HL-60 (cell line): ENCODE results near the gene CNPY2.
"Not testable (repeated sequence)": the region's sequence is repeated elsewhere in the genome, so short reads cannot be mapped to it uniquely, and the experiment has no call there.

Experiments
- DNase-seq, 2 experiments: peaks; one replicate each; pipeline ENCODE4 v3.0.0-alpha.2; 2010 to 2020; ENCODE audit warnings: low read depth in 1 of 2, low spot score in 1 of 2
- H3K27ac ChIP-seq: fragments of 250-450 bp; sonication (Bioruptor Pico); replicated peaks from 2 replicates; pipeline ENCODE4 v1.5.1; 2020; ENCODE audit warnings: mild to moderate bottlenecking, moderate library complexity
- H3K27me3 ChIP-seq: fragments of 250-450 bp; sonication (Bioruptor Pico); 2 replicates; pipeline ENCODE4 v1.5.1; 2021; ENCODE audit warnings: mild to moderate bottlenecking, moderate library complexity; ENCODE audit not compliant: insufficient read depth, poor library complexity, severe bottlenecking
- H3K4me3 ChIP-seq: replicated peaks from 2 replicates; pipeline ENCODE4 v1.5.1; 2011; ENCODE audit warnings: mild to moderate bottlenecking, control low read depth, low read length; ENCODE audit not compliant: insufficient read depth
- GABPA ChIP-seq: IDR thresholded peaks from 2 replicates; pipeline ENCODE4 v1.6.1; 2012; ENCODE audit warnings: low read depth
- POLR2AphosphoS5 ChIP-seq: IDR thresholded peaks from 2 replicates; pipeline ENCODE4 v1.6.1; 2012; ENCODE audit warnings: low read depth
- SPI1 ChIP-seq: IDR thresholded peaks from 2 replicates; pipeline ENCODE4 v1.6.1; 2012; ENCODE audit warnings: low read depth, mild to moderate bottlenecking, borderline replicate concordance
- TF ChIP-seq, protein P1 (sequence below): IDR thresholded peaks from 2 replicates; pipeline ENCODE4 v1.6.1; 2012; ENCODE audit warnings: low read depth; ENCODE audit not compliant: insufficient replicate concordance
- TF ChIP-seq, protein P2 (sequence below): IDR thresholded peaks from one replicate; pipeline ENCODE4 v1.5.1; 2011; ENCODE audit warnings: low read length, control low read depth, inconsistent platforms; ENCODE audit not compliant: insufficient read depth

Gene CNPY2

DNA sequence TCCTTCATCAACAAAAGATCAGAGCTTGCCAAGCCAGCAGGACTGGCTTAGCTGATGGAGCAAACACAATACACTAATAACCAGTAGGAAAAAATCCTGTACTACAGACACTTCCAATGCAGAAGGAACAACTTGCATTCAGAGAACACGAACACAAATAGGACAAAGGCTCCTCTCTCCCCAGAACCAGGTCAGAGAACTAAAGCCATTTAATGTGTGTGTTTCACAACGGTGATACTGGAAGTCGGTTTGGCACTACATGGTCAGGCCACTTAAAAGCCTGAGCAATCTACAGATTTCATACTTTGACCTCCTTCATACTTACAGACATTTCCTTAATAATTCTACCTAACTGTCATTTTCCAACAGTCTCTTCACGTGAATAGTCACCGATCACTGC is 22.0 kb downstream of the CNPY2 start:
- DNase-seq: no peak
- no peak overlapping the region for H3K4me3 ChIP-seq
- TF ChIP-seq GABPA: no peak
- TF ChIP-seq POLR2AphosphoS5: no peak
- TF ChIP-seq, protein P1, sequence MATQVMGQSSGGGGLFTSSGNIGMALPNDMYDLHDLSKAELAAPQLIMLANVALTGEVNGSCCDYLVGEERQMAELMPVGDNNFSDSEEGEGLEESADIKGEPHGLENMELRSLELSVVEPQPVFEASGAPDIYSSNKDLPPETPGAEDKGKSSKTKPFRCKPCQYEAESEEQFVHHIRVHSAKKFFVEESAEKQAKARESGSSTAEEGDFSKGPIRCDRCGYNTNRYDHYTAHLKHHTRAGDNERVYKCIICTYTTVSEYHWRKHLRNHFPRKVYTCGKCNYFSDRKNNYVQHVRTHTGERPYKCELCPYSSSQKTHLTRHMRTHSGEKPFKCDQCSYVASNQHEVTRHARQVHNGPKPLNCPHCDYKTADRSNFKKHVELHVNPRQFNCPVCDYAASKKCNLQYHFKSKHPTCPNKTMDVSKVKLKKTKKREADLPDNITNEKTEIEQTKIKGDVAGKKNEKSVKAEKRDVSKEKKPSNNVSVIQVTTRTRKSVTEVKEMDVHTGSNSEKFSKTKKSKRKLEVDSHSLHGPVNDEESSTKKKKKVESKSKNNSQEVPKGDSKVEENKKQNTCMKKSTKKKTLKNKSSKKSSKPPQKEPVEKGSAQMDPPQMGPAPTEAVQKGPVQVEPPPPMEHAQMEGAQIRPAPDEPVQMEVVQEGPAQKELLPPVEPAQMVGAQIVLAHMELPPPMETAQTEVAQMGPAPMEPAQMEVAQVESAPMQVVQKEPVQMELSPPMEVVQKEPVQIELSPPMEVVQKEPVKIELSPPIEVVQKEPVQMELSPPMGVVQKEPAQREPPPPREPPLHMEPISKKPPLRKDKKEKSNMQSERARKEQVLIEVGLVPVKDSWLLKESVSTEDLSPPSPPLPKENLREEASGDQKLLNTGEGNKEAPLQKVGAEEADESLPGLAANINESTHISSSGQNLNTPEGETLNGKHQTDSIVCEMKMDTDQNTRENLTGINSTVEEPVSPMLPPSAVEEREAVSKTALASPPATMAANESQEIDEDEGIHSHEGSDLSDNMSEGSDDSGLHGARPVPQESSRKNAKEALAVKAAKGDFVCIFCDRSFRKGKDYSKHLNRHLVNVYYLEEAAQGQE: no peak
- no peak for TF ChIP-seq SPI1
- TF ChIP-seq, protein P2, sequence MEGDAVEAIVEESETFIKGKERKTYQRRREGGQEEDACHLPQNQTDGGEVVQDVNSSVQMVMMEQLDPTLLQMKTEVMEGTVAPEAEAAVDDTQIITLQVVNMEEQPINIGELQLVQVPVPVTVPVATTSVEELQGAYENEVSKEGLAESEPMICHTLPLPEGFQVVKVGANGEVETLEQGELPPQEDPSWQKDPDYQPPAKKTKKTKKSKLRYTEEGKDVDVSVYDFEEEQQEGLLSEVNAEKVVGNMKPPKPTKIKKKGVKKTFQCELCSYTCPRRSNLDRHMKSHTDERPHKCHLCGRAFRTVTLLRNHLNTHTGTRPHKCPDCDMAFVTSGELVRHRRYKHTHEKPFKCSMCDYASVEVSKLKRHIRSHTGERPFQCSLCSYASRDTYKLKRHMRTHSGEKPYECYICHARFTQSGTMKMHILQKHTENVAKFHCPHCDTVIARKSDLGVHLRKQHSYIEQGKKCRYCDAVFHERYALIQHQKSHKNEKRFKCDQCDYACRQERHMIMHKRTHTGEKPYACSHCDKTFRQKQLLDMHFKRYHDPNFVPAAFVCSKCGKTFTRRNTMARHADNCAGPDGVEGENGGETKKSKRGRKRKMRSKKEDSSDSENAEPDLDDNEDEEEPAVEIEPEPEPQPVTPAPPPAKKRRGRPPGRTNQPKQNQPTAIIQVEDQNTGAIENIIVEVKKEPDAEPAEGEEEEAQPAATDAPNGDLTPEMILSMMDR: no peak
- H3K27me3 ChIP-seq: no peaks in the 10 kb centered on the region
- no peak overlapping the region for H3K27ac ChIP-seq

DNA sequence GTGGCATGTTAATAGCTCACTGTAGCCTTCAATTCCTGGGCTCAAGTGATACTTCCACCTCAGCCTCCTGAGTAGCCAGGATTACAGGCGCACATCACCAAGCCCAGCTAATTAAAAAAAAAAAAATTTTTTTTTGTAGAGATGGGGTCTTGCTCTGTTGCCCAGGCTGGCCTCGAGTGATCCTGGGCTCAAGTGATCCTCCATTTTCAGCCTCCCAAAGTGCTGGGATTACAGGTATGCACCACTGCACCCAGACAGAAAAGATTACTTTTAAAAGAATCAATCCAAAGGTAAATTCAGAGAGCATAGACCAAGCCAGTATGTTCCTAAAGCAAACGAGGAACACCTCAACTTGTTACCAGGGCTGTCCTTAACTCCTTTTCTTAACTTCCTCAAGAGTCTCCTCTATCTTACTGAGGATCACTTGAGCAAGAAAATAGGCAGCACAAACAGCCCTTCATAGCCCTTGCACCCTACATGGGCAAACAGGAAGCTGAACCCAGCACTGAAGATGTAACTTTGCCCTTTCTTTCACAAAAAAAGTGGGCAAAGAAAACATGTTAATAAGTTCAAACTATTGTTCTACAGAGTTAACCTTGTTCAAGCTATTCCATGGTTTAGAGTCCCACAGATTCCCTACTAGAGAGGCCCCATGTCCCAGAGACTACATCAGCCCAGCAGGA is 26.9 kb downstream of the CNPY2 start:
- Histone ChIP-seq H3K27me3 (no peaks in the 10 kb centered on the region), H3K4me3 (no peak overlapping the region), H3K27ac (peak overlapping the region; percentile 61)
- TF ChIP-seq SPI1 (no peak), POLR2AphosphoS5 (no peak), GABPA (no peak)
- TF ChIP-seq, protein P1: no peak
- TF ChIP-seq, protein P2: no peak
- DNase-seq: peak; percentile 46 to 78

DNA sequence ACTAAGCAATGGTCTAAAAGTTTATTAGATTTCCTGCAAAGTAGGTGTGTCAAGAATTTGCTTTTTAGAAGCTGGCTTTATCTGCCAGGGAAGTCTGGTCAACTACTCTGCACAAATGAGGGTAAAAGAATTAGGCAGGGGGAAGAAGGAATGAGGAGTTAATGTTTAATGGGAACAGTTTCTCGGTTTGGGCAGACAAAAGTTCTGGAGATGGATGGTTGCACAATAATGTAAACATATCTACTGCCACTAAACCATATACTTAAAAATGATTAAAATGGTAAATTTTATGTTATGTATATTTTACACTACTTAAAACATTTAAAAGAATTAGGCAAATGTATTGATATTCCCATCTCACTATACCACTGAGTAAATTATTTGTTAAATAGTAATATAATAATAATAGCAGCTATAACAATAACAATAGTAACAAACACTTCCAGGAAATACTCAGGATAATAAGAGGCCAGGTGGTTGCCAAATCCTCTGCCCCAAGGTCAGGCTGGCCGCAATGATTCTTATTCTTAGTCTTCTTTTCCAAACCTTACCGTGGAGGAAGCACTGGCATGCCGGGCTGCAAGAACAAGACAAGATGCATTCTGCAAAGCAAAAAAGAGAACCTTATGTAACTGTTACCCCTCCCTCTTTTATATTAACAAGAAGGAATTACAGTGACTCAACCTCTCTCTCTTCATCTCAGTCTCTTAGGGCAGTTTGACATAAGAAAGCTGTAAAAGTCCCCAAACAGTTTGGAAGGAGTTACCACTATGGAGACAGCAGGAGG is 29.6 kb downstream of the CNPY2 start:
- no peak for TF ChIP-seq POLR2AphosphoS5
- TF ChIP-seq, protein P1: no peak
- no peak for TF ChIP-seq GABPA
- TF ChIP-seq, protein P2: no peak
- TF ChIP-seq SPI1: no peak
- Histone ChIP-seq H3K27me3 (no peaks in the 10 kb centered on the region), H3K4me3 (no peak overlapping the region), H3K27ac (peak overlapping the region; percentile 22)
- DNase-seq: no peak

DNA sequence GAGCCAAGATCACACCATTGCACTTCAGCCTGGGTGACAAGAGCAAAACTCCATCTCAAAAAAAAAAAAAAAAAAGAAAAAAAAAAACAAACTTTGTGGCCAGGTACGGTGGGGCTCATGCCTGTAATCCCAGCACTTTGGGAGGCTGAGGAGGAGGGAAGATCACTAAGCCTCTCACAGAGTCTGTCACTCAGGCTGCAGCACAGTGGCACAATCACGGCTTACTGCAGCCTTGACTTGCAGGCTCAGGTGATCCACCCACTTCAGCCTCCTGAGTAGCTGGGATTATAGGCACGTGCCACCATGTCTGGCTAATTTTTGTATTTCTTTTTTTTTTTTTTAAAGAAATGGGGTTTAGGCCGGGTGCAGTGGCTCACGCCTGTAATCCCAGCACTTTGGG is 31.5 kb downstream of the CNPY2 start:
- not testable (repeated sequence) for H3K4me3 ChIP-seq, H3K27ac ChIP-seq, DNase-seq, H3K27me3 ChIP-seq
